ENCODE data around the gene PLEKHA8.

DNA sequence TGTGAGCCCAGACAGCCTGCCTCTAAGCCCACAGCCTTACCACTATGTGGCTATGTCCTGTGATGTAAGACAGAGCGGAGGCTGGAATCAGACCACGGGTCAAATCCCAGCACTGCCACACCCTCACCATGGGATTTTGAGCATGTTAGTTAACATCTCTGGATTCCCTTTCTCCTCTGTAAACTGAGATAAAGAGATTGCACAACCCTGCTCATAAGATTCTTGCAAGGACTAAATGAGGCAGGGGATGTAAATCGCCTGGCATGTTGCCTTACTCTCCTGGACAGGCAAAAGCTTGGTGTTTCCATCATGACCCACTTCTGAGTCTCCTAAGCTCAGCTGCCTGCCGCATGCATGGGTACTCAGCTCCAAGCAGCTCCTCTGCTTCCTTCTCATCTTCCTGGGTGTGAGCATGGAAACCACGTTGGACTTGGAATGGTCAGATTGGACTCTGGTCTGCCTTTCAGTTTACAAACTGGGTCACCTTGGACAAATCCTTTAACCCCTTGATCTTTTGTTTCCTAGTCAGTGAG lies 65.3 kb downstream of the PLEKHA8 start:
- TF ChIP-seq SUZ12 (IDR thresholded peaks at IDR 0.05) (no peak), FOXM1 (IDR thresholded peaks at IDR 0.05; ENCODE audit: borderline replicate concordance) (no peak), FOXK2 (IDR thresholded peaks at IDR 0.05) (no peak), BHLHE40 (IDR thresholded peaks at IDR 0.05; ENCODE audit: borderline replicate concordance) (no peak), ELF4 (IDR thresholded peaks at IDR 0.05) (no peak), TARDBP (IDR thresholded peaks at IDR 0.05) (no peak), SP1 (IDR thresholded peaks at IDR 0.05) (no peak), HDGF (IDR thresholded peaks at IDR 0.05; ENCODE audit: borderline replicate concordance) (no peak), FOXA1 (IDR thresholded peaks at IDR 0.05) (no peak), L3MBTL2 (conservative IDR thresholded peaks at IDR 0.05) (no peak)
- TF ChIP-seq, protein P1, sequence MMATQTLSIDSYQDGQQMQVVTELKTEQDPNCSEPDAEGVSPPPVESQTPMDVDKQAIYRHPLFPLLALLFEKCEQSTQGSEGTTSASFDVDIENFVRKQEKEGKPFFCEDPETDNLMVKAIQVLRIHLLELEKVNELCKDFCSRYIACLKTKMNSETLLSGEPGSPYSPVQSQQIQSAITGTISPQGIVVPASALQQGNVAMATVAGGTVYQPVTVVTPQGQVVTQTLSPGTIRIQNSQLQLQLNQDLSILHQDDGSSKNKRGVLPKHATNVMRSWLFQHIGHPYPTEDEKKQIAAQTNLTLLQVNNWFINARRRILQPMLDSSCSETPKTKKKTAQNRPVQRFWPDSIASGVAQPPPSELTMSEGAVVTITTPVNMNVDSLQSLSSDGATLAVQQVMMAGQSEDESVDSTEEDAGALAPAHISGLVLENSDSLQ (IDR thresholded peaks at IDR 0.05): no peak
